Stimulated activated naive CD8-positive, alpha-beta T cell treated with anti-CD3 and anti-CD28 coated beads, Interleukin-15, Interleukin-2, amounts not matched to agents 100 U/mL and 50 U/mL, for 24 hours (primary cell): ENCODE results near the gene S1PR1.
A peak's percentile ranks its signal among the peaks of the same experiment; 100 is the strongest.

Source experiments
- ATAC-seq: fragments of 150-1000 bp; cut with Tn5 transposase; one replicate; pipeline ENCODE4 v1.10.0; 2021
- DNase-seq: peaks from one replicate; pipeline ENCODE4 v3.0.0; 2021

Gene S1PR1

GRCh38 chr1:101245246-101245927, 8.6 kb downstream of the S1PR1 start:
- DNase-seq, result no peak
- ATAC-seq, result no peak

- ATAC-seq, result no peak
- DNase-seq, result no peak
Observed at GRCh38 chr1:101247404-101248287, 10.8 kb downstream of the S1PR1 start.

- no peak for DNase-seq
- ATAC-seq, result no peak
Observed at GRCh38 chr1:101250222-101250621, 13.4 kb downstream of the S1PR1 start.

- DNase-seq (no peak), ATAC-seq (no peak)
Observed at GRCh38 chr1:101250656-101251272, 13.9 kb downstream of the S1PR1 start.

- ATAC-seq, result no peak
- no peak for DNase-seq
Observed at GRCh38 chr1:101251504-101251903, 14.7 kb downstream of the S1PR1 start.

GRCh38 chr1:101253976-101254674, 17.3 kb downstream of the S1PR1 start:
- no peak for DNase-seq
- ATAC-seq, result peak; percentile 78

- ATAC-seq (peak; percentile 51), DNase-seq (no peak)
Observed at GRCh38 chr1:101257500-101258325, 20.9 kb downstream of the S1PR1 start.

GRCh38 chr1:101259744-101260148, 22.9 kb downstream of the S1PR1 start:
- ATAC-seq, result peak; percentile 65
- no peak for DNase-seq

- no peak for ATAC-seq
- DNase-seq, result no peak
Observed at GRCh38 chr1:101260556-101261350, 23.9 kb downstream of the S1PR1 start.

- ATAC-seq, result no peak
- no peak for DNase-seq
Observed at GRCh38 chr1:101261623-101262022, 24.8 kb downstream of the S1PR1 start.

- no peak for ATAC-seq
Observed at GRCh38 chr1:101262060-101262459, 25.2 kb downstream of the S1PR1 start.

GRCh38 chr1:101262630-101263348, 26.0 kb downstream of the S1PR1 start:
- ATAC-seq, result peak; percentile 35

More at GRCh38 chr1:101262060-101262459, 25.2 kb downstream of the S1PR1 start:
- DNase-seq, result no peak

GRCh38 chr1:101264697-101265096, 27.9 kb downstream of the S1PR1 start:
- ATAC-seq, result no peak
- DNase-seq, result no peak

More at GRCh38 chr1:101262630-101263348, 26.0 kb downstream of the S1PR1 start:
- no peak for DNase-seq

GRCh38 chr1:101265684-101266083, 28.9 kb downstream of the S1PR1 start:
- no peak for DNase-seq
- ATAC-seq, result no peak

GRCh38 chr1:101267082-101267481, 30.3 kb downstream of the S1PR1 start:
- DNase-seq (no peak), ATAC-seq (no peak)

- ATAC-seq (no peak), DNase-seq (no peak)
Observed at GRCh38 chr1:101268893-101269292, 32.1 kb downstream of the S1PR1 start.

GRCh38 chr1:101275672-101276071, 38.9 kb downstream of the S1PR1 start:
- DNase-seq (no peak), ATAC-seq (no peak)

- DNase-seq (no peak), ATAC-seq (no peak)
Observed at GRCh38 chr1:101276818-101277217, 40.0 kb downstream of the S1PR1 start.

- no peak for ATAC-seq
- no peak for DNase-seq
Observed at GRCh38 chr1:101278238-101278637, 41.4 kb downstream of the S1PR1 start.

GRCh38 chr1:101278845-101279244, 42.0 kb downstream of the S1PR1 start:
- DNase-seq, result no peak
- no peak for ATAC-seq
